Brain pericyte (primary cell): ENCODE measurements around the gene TJP1.

Experiments used
- DNase-seq: peaks from one replicate; pipeline ENCODE4 v3.0.0-alpha.2; 2012; ENCODE audit warnings: low read depth, low spot score

The TJP1 gene

DNA sequence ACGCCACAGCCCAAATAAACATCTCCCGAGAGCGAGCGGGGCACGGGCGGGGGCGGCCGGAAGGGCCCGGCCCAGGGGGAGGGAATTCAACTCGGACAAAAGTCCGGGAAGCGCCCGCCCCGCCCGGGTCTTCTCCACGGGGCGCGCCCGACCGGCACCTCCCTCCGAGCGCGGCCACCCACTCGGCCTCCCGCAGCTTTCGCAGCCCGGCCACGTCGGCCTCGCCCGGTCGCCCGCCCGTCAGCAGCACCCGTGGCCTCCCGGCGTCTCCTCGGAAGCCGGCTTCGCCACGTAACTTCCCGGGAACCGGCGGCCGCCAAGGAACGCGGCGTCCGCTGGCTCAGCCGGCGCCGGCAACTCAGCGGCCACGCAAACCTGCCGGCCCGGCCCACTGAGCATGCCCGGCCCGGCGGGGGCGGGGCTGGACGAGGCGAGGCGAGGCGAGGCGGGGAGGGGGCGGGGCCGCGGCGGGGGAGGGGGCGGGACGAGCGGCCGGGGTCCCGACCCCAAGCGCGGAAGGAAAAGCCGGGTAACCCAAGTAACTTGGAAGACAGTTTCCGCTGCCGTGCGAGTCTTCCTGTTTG, at the start of gene TJP1:
TJP1 (minus strand) TSS at position 369 of the 584 bp plus-strand sequence. CDS start 440 bp downstream, outside the sequence.
- DNase-seq, result no peak

DNA sequence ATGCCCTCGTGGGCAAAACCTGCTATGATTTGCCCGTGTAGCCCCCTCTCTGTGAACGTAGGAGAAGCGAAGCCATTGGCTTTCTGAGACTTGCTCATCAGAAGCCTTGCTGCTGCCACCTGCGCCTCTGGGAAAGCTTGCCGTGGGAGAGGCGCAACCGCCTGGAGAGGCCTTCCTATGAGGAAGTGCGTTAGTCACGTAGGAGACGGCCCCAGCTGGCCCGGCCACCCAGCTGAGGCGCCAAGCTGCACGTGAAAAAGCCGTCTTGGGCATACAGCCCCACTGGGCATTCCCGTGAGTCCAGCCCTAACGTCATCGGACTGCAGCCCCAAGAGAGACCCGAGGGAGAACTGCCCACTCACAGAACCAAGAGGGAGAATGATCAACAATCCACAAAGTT, 49.1 kb upstream of the TJP1 start:
- DNase-seq, result peak; percentile 84

DNA sequence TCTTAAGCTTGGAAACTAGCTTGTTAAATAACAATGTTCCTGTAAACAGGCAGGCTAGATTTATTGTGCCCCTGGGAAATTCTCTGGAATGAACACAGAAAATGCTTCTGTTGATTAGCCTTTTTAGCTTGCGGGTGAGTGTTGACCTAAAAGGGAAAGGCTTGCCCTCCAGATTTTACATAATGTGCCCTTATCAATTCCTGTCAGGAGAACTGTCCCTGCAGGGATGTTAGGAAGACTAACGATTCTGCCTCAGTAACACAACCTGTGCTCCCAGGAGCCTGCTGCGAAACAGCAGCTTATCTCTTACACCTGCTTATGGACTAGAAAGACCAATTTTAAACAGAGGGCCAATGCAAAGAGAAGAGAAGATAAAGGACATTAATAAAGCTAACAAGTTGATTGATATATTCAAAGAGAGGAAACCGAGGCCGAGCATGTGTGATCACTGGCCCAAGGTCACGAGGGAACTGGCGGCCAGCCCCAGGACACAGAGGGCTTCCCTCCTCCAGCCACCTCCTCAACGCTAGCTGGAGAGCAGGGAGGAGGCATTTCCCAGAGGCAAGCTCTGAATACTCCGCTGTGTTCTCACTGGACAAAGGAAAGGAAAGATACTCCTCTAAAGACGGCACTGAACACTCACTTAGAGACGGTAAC, 48.4 kb upstream of the TJP1 start:
- no peak for DNase-seq

DNA sequence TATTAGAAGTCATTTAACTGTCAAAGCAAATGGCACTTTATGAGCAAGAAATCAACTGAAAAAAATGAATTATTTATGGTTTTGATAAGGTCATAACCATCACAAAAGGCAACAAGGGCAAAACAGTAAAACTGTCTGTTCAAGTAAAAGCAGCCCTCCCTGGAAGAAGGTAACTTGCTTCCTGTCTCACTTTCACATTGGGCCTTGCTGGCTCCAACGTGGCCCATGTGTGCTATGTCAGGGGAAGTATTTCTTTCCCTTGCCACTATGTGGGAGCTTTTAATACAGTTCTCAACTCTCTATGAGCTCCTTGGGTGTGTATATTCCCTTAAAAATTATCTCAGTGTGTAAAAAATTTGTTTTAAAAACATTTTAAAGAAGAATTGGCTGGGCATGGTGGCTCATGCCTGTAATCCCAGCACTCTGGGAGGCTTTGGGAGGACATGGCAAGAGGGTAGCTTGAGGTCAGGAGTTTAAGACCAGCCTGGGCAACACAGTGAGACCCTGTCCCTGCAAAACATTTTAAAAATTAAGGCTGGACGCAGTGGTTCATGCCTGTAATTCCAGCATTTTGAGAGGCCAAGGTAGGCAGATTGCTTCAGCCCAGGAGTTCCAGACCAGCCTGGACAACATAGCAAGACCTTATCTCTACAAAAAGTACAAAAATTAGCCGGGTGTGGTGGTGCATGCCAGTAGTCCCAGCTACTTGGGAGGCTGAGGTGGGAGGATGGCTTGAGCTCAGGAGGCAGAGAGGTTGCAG, 45.2 kb upstream of the TJP1 start:
- DNase-seq, result no peak

DNA sequence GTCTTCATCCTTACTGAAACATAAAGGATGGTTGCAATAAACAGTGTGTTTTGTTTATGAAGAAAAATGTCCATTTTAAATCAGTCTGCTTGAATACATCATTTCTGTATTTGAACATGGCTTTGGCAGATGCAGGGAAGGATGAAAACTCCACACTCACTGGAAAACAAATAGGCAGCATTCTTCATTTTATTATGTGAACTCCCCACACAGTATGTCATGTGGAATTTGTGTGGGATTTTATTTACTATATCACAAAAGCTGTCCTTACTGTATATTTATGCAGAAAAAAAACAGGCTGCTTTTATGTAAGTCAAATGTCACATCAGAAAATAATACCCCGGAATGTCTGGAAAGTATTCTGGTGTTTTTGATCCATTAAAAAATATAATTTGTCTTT, 44.1 kb upstream of the TJP1 start:
- DNase-seq, result no peak

DNA sequence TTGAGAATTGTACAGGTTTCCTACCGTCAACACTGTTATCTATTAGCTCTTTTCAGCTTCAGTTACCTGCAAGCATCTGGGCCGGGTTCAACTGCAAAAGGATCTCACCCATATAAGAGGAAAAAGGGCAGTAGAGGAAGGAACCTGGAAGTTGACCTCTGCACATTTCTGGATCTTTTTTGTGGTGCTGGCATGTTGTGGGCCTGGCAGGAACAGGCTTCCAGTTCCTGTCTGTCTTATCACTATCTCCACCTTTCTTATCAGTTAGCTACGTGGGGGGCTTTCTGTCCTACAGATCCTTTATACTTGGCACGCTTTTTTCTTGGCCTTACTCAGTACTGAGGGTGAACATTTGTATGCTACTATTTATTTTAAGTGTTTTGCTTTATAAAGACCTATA, 42.2 kb upstream of the TJP1 start:
- no peak for DNase-seq

DNA sequence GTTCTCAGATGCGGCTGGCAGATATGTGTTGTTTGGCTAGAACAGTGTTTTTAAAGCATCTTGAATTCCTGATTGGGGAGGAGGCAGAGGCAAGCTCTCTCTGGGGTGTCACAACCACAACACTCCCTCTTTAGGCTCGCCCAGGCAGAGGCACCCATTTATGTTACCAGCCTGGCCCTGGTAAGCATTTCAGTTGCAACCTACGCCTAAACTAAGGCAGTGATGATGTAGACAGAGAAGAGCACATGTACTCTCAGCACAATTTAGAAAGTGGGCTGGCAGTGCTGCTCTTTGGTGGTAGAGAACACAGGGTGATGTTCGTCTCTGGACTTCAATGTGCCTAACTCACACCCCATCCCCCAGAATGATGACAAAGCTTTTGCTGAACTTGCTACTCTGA, 41.2 kb upstream of the TJP1 start:
- DNase-seq, result no peak

DNA sequence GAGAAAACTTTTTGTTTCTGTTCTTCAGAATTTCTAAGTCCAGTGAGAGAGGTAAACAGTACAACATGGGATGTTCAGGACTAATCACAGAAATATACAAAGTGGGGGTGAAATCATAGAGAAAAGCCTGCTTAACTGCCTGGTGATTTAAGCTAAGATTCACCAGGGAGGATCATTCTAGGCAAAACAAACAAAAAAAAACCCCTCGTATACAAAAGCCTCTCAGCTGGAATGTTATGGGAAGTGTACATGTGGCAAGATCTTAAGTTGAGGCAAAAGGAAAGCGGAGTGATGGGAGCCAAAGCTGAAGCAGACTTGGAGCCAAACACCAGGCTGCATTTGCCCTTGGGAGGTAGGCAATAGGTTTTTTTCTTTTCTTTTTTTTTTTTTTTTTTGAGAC, 40.0 kb upstream of the TJP1 start:
- DNase-seq, result no peak

DNA sequence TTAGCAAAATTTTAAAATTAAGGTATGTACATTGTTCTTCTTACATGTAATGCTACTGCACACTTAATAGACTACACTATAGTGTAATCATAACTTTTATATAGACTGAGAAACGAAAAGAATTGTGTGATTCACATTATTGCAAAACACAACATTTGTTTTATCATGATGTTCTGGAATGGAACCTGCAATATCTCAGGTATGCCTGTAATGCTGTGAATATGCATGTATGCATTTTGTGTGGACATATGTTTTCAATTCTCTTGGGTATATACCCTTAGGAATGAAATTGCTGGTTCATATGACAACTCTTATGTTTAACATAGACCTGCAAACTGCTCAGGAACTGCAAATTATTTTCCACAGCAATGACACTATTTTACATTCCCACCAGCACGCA, 38.6 kb upstream of the TJP1 start:
- no peak for DNase-seq

DNA sequence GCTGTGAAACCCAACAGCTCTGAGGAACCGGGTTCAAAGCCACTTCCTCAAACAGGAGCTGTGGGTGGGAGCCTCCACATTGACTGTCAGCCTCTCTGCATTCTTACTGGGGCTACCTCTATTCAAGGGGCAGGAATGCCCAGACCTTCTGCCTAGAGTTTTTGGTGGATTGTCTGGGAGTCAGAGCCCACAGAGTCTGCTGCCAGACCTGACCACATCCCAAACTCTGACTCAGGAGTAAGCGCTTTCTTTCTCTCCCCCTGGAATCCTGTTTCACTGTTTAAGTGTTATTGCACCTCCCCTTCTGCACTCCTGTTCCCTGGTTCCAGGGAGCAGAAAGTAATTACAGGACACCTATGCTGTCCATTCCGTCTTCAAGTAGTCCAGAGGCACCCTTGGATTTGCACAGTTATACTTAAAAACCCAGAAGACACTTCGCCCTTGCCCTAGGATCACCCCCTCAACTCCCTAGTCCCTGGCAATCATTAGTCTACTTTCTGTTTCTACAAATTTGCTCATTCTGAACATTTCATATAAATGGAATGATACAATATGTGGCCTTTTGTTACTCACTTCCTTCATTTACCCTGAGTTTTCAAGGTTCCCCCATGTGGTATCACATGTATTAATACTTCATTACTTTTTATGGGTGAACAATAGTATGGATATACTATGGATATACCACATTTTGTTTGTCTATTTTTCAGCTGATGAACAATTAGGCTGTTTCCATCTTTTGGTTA, 37.9 kb upstream of the TJP1 start:
- no peak for DNase-seq

DNA sequence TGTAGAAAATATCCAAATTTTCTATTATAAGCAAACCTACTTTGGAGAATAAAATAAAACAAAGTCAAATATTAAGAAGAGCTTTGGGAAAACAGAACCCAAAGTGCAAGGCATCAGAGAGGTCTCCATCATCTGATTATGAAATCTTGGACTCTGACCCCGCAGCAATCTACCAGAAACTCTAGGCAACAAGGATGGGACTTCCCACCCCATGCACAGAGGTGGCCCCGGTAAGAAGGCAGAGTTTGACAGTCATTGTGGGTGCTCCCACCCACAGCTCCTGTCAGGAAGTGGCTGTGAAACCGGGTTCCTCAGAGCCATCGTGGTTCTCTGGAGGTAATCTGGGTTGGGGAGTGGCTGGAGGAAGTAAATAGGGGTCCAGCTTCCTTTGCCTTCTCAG, 37.0 kb upstream of the TJP1 start:
- no peak for DNase-seq

DNA sequence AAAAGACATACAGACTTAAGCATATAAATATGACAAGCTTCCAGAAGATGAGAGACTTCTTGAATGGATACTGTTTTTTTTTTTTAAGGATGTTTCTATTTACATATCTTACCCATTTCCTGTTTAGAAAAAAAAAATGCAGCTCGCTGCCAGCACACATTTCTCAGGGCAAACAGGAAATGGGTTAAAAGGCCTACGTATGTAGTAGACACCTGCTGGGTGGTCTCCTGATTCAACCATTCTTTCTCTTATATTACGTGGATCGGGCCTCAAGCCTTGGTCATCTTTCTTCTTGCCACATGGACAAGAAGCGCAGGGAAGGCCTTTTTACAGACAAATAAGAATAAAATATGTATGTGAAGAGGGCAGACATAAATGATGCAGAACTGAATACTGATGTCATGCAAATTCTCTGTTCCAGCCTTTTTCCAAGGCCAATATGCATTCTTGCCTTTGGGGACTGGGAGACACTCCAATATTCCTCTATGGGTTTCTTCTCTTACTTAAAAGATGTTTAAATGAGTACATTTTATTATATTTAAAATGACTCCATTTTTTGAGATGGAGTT, 35.0 kb upstream of the TJP1 start:
- no peak for DNase-seq

DNA sequence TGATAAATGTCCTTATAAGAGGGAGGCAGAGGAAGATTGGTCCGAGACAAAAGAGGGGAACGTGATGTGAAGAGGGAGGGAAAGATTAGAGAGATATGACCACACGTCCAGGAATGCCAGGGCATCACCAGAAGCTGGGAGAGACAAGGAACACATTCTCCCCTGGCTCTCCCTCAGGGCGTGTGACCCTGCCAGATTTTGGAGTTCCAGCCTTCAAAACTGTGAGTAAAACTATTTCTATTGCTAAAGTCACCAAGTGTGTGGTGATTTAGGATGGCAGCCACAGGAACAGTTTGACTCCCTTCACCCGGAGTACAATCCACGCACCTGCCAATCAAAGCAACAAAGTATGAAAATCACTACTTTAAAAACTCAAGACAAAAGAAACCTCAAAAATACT, 32.1 kb upstream of the TJP1 start:
- no peak for DNase-seq

DNA sequence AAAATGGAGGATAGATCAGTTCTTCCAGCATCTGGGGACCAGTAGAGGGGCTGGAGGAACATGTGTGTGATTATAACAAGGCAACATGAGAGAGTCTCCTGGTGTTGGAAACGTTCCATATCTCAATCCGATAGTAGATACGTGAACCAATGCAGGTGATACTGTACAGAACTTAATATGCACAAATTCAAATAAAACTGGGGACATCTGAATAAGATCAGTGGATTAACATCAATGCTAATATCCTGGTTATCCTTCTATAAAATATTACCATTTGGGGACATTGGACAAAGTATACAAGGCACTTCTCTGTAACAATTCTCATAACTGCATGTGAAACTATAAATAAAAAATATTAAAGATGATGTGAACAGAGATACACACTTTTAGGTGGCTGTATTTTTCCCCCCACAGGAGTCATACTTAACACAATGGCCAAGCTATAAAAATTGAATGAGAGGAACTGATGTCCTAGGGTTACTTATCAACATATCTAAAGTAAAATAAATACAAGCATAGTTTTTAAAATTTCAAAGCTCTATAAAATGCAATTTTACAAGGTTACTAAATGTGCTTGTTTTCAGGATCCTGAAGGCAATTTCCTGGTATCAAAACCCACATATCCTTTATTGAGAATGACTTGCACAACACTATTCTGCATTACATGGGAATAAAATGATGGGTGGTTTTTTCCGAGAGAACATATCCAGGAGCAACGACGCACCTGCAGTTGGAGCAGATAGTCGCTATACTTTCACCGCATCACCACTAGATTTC, 31.1 kb upstream of the TJP1 start:
- no peak for DNase-seq

DNA sequence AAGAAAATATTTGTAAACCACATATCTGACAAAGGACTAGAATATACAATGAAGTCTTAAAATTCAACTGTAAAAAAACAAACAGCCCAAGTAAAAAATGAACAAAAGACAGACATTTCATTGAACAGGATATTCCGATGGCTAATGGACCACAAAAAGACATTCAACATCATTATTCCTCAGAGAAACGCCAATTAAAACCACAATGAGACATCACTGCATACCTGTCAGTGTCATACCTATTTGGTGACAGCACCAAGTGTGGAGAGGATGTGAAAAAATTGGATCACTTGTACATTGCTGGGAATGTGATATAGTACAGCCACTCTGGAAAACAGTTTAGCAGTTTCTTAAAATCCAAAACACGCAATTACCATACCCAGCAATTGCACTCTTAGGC, 29.9 kb upstream of the TJP1 start:
- no peak for DNase-seq

DNA sequence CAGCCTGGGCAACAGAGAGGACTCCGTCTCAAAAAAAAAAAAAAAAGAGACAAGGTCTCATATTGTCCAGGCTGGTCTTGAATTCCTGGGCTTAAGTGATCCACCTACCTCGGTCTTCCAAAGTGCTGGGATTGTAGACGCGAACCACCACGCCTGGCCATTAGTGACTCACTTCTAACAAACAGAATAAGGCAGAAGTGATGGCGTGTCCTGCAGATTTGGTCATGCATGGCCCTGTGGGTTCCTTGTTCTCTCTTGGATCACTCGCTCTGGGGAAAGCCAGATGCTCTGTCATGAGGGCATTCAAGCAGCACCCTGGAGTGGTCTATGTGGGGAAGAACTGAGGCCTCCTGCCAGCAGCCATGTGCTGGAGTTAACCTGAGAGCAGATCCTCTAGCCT, 27.4 kb upstream of the TJP1 start:
- DNase-seq, result no peak

DNA sequence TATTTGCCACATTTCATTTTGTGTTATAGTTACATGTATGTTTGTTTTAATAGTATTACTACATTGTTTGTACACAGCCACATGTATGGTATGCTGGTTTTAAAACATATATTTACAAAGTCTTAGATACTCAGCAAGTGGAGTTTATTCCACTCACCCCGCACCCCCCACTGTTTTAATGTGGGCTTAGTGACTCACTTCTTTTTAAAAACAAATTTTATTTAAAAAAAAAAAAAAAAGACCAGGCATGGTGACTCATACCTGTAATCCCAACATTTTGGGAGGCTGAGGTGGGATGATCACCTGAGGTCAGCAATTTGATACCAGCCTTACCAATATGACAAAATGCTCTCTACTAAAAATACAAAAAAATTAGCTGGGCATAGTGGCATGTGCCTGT, 26.9 kb upstream of the TJP1 start:
- DNase-seq, result no peak

DNA sequence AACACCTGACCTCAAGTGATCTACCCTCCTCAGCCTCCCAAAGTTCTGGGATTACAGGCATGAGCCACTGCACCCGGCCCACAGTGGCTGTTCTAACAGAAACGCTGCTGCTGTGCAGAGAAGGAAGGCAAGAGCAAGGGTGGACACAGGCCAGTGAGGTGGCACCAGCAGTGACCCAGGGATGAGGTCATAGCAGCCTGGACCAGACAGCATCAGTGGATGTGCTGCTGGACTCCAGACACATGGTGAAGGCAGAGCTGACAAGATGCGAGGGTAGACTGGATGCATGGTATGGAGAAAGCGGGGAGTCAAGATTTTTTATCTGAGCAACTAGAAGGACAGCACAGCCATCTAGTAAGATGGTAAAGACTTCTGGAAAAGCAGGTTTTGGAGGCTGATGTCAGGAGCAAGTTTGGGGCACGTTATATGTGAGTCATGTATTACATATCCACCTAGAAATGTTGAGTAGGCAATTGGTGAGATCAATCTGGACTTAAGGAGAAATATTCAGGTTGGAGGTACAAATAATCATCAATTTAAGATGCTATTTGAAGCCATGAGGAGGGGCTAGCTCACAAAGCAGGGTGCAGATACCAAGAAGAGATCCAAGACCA, 22.1 kb upstream of the TJP1 start:
- DNase-seq, result no peak

DNA sequence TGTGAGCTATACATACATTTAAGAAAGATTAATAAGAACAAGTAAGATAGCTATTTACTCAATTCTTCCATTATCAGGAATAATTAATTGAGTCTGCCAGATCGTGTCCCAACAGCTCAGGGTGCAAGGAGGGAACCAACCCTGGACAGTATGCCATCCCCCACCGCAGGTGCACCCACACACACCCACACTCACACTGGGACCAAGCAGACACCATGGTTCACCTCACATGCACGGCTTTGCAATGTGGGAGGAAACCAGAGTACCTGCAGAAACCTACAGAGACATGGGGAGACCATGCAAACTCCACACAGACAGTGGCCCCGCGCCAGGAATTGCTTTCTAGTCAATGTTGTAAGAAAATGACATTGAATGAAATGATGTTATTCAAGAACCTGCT, 20.0 kb upstream of the TJP1 start:
- DNase-seq, result no peak

DNA sequence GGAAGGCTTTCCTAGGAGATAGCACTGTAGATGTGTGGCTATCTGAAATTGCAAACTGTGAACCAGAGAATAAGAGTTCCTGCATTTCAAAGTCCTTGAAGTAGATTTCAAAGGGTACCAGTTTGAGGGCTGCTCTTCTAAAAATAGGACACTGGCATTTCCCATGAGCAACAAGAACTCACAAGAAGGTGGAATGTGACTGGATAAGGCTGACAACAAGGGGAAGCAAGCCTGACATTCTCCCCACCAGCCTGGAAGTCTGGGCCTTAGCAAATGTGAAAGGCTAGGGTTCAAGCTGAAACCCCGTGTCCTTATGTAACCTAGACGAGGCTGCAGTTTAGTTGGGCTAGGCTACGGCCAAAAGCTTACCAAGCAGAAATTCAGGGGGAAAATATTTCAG, 18.7 kb upstream of the TJP1 start:
- DNase-seq, result no peak

DNA sequence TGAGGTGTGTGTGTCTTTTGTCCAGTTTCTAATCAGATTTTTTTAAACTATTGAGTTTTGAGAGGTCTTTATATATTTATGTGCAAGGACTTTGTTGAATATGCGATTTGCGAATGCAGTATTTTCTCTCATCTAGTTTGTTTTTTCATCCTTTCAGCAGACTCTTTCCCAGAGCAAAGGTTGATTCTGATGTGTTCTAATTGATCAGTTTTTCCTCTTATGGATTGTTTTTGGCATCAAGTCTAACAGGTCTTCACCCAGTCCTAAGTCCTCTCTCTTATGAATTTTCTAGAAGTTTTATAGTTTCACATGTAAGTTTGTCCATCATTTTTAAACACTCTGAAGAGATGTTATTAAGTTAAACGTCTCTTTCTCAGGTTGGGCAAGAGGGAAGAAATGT, 17.8 kb upstream of the TJP1 start:
- no peak for DNase-seq
